Measurements from ENCODE around the gene OSTM1.

GRCh38 chr6:108119769-108120141 is 45.2 kb upstream of the OSTM1 start:
- no peak for TF ChIP-seq CTCF (IDR thresholded peaks at IDR 0.05 in 8 of 11, conservative IDR thresholded peaks at IDR 0.05 in 3 of 11)
- no peak for TF ChIP-seq POLR2A (IDR thresholded peaks at IDR 0.05)
